H9 (cell line): ENCODE measurements around the gene ACMSD. TPM values are rescaled to one million over a fixed set of nuclear protein-coding genes. Genes with fewer than 3 reads are reported as not detected.

Source experiments
- DNase-seq: peaks from one replicate; pipeline ENCODE4 v3.0.0-alpha.2; 2017
- H2AFZ ChIP-seq: one replicate; pipeline ENCODE4 v1.6.1; 2013; ENCODE audit warnings: mild to moderate bottlenecking, low read length, control low read depth, moderate library complexity
- H2AK5ac ChIP-seq: 2 replicates; pipeline ENCODE4 v1.6.1; 2013; ENCODE audit warnings: low read length, control low read depth, mixed read lengths; ENCODE audit not compliant: insufficient read length
- H2BK120ac ChIP-seq: one replicate; pipeline ENCODE4 v1.6.1; 2013; ENCODE audit warnings: low read depth, mild to moderate bottlenecking, low read length, control low read depth, inconsistent platforms; ENCODE audit not compliant: poor library complexity, severe bottlenecking
- H2BK12ac ChIP-seq: 2 replicates; pipeline ENCODE4 v1.6.1; 2013; ENCODE audit warnings: low read length, control low read depth, mixed read lengths, low read depth; ENCODE audit not compliant: insufficient read length
- H2BK15ac ChIP-seq: 2 replicates; pipeline ENCODE4 v1.6.1; 2013; ENCODE audit warnings: low read depth, low read length, control low read depth
- H2BK20ac ChIP-seq: one replicate; pipeline ENCODE4 v1.6.1; 2013; ENCODE audit warnings: low read depth, mild to moderate bottlenecking, low read length, control low read depth, inconsistent platforms; ENCODE audit not compliant: poor library complexity, severe bottlenecking
- H2BK5ac ChIP-seq: 2 replicates; pipeline ENCODE4 v1.6.1; 2013; ENCODE audit warnings: low read length, control low read depth, mixed read lengths; ENCODE audit not compliant: insufficient read length
- H3K14ac ChIP-seq: 2 replicates; pipeline ENCODE4 v1.6.1; 2013; ENCODE audit warnings: low read length, control low read depth; ENCODE audit not compliant: insufficient read depth
- H3K18ac ChIP-seq: 2 replicates; pipeline ENCODE4 v1.6.1; 2013; ENCODE audit warnings: low read depth, mild to moderate bottlenecking, mixed read lengths, low read length, control low read depth; ENCODE audit not compliant: insufficient read length
- H3K23ac ChIP-seq: 2 replicates; pipeline ENCODE4 v1.6.1; 2013; ENCODE audit warnings: low read length, control low read depth, mixed read lengths, low read depth; ENCODE audit not compliant: insufficient read length
- H3K23me2 ChIP-seq: 2 replicates; pipeline ENCODE4 v1.6.1; 2013; ENCODE audit warnings: low read depth, mild to moderate bottlenecking, mixed read lengths, low read length, control low read depth; ENCODE audit not compliant: insufficient read length, poor library complexity, severe bottlenecking
- H3K27ac ChIP-seq: 2 replicates; pipeline ENCODE4 v1.5.1; 2013; ENCODE audit warnings: low read length, control low read depth, mixed read lengths, low read depth; ENCODE audit not compliant: insufficient read length
- H3K27me3 ChIP-seq: 2 replicates; pipeline ENCODE4 v1.6.1; 2013; ENCODE audit warnings: low read length, control low read depth, inconsistent platforms; ENCODE audit not compliant: insufficient read depth
- H3K4ac ChIP-seq: 2 replicates; pipeline ENCODE4 v1.6.1; 2013; ENCODE audit warnings: low read depth, mild to moderate bottlenecking, control low read depth, inconsistent platforms, low read length, moderate library complexity
- H3K4me1 ChIP-seq: 2 replicates; pipeline ENCODE4 v1.6.1; 2013; ENCODE audit warnings: low read length, control low read depth, inconsistent platforms; ENCODE audit not compliant: insufficient read depth
- H3K4me2 ChIP-seq: 2 replicates; pipeline ENCODE4 v1.6.1; 2013; ENCODE audit warnings: low read length, control low read depth, mixed read lengths; ENCODE audit not compliant: insufficient read length, insufficient read depth
- H3K56ac ChIP-seq: 2 replicates; pipeline ENCODE4 v1.6.1; 2013; ENCODE audit warnings: low read depth, mild to moderate bottlenecking, mixed read lengths, low read length, control low read depth; ENCODE audit not compliant: insufficient read length
- H3K79me1 ChIP-seq: 2 replicates; pipeline ENCODE4 v1.6.1; 2013; ENCODE audit warnings: low read depth, mild to moderate bottlenecking, moderate library complexity, low read length, control low read depth, inconsistent platforms; ENCODE audit not compliant: insufficient read depth, poor library complexity, severe bottlenecking
- H3K79me2 ChIP-seq: 2 replicates; pipeline ENCODE4 v1.6.1; 2013; ENCODE audit warnings: low read length, control low read depth, inconsistent platforms; ENCODE audit not compliant: insufficient read depth
- H3K9ac ChIP-seq: 2 replicates; pipeline ENCODE4 v1.6.1; 2013; ENCODE audit warnings: low read length, control low read depth, mixed read lengths; ENCODE audit not compliant: insufficient read length; ENCODE audit errors: extremely low read depth
- H3K9me3 ChIP-seq: one replicate; pipeline ENCODE4 v1.6.1; 2013; ENCODE audit warnings: low read depth, low read length, inconsistent platforms; ENCODE audit not compliant: control insufficient read depth
- H3T11ph ChIP-seq: one replicate; pipeline ENCODE4 v1.6.1; 2013; ENCODE audit warnings: mild to moderate bottlenecking, low read length, control low read depth, inconsistent platforms
- H4K20me1 ChIP-seq: one replicate; pipeline ENCODE4 v1.6.1; 2013; ENCODE audit not compliant: control insufficient read depth, insufficient read length, insufficient read depth
- H4K5ac ChIP-seq: 2 replicates; pipeline ENCODE4 v1.6.1; 2013; ENCODE audit warnings: low read depth, mild to moderate bottlenecking, mixed read lengths, low read length, control low read depth; ENCODE audit not compliant: insufficient read length
- H4K8ac ChIP-seq: replicated peaks from 2 replicates; pipeline ENCODE4 v1.6.1; 2013; ENCODE audit warnings: low read length, control low read depth, mixed read lengths, low read depth; ENCODE audit not compliant: insufficient read length
- H4K91ac ChIP-seq: 2 replicates; pipeline ENCODE4 v1.6.1; 2013; ENCODE audit warnings: low read depth, mild to moderate bottlenecking, moderate library complexity, mixed read lengths, low read length, control low read depth; ENCODE audit not compliant: insufficient read length
- H3K27ac Mint-ChIP-seq, 3 experiments: 2 replicates in 2 of 3; 3 replicates in 1 of 3; pipeline ENCODE4 v1.8.0; 2020 to 2021; ENCODE audit warnings: mixed read lengths in 3 of 3, mild to moderate bottlenecking in 1 of 3, moderate library complexity in 1 of 3
- H3K27me3 Mint-ChIP-seq: 2 replicates; pipeline ENCODE4 v1.8.0; 2021; ENCODE audit warnings: low read depth, mild to moderate bottlenecking, moderate library complexity, mixed read lengths
- H3K36me3 Mint-ChIP-seq, 3 experiments: 2 replicates in 2 of 3; 3 replicates in 1 of 3; pipeline ENCODE4 v1.8.0; 2020 to 2021; ENCODE audit warnings: low read depth in 3 of 3, mixed read lengths in 3 of 3; ENCODE audit not compliant: insufficient read depth in 1 of 3
- H3K4me1 Mint-ChIP-seq, 2 experiments: 2 replicates each; pipeline ENCODE4 v1.8.0; 2020; ENCODE audit warnings: mixed read lengths in 2 of 2
- H3K4me3 Mint-ChIP-seq, 2 experiments: 2 replicates in 1 of 2; 3 replicates in 1 of 2; pipeline ENCODE4 v1.8.0; 2020 to 2021; ENCODE audit warnings: mild to moderate bottlenecking in 2 of 2, mixed read lengths in 2 of 2, moderate library complexity in 1 of 2
- H3K9me3 Mint-ChIP-seq, 2 experiments: 2 replicates in 1 of 2; 3 replicates in 1 of 2; pipeline ENCODE4 v1.8.0; 2020; ENCODE audit warnings: mild to moderate bottlenecking in 2 of 2, mixed read lengths in 2 of 2, moderate library complexity in 1 of 2
- CTCF ChIP-seq: fragments of 200-600 bp; sonication (generic); conservative IDR thresholded peaks from 3 replicates; pipeline ENCODE4 v1.8.0; 2021; ENCODE audit warnings: antibody characterized with exemption, mild to moderate bottlenecking
- WGBS: extraction: QIAGEN DNeasy Blood & Tissue Kit; methylation state at CpG from one replicate; pipeline ENCODE4 v1.1.7; 2013; ENCODE audit warnings: missing lambda C conversion rate, low lambda C conversion rate, mixed read lengths; ENCODE audit not compliant: insufficient read length; ENCODE audit errors: extremely low coverage; 5-methylcytosine and 5-hydroxymethylcytosine counted together
- total RNA-seq: library from RNA; stranded (reverse); gene quantifications from 2 replicates; pipeline ENCODE4 v1.2.1, GENCODE V29; 2021

ACMSD gene
- total RNA-seq, 1 experiment from 2014 or later: not detected

DNA sequence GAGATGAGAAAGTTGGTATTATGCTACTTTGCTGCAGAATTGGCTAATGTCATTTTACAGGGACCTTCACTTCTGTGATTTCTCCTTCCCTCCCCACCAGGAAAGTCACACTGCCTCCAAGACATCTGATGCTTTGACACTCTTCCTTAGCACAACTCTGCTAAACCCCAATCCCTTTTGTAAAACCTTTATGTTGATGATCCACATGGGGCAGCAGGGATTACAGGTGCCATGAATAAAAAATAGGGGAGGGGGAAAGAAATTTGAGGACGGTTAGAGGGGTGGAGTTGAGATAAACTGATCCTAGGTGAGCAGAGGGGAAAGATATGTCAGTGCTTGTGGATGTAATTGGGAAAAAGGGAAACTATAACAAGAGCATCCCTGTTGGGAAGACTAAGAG, 106.6 kb downstream of the ACMSD start:
- Histone ChIP-seq H4K20me1 (no peaks in the 10 kb centered on the region), H3T11ph (no peak overlapping the region), H3K18ac (no peak overlapping the region), H3K79me1 (peaks cover 5% of the 10 kb centered on the region), H2AK5ac (no peak overlapping the region), H3K27ac (no peak overlapping the region), H2AFZ (no peak overlapping the region), H2BK120ac (no peak overlapping the region), H3K23ac (no peak overlapping the region), H3K4ac (no peak overlapping the region), H4K91ac (no peak overlapping the region), H2BK12ac (no peak overlapping the region), H3K4me2 (no peak overlapping the region), H2BK20ac (no peak overlapping the region), H3K23me2 (no peaks in the 10 kb centered on the region), H3K9me3 (no peaks in the 10 kb centered on the region), H3K14ac (no peak overlapping the region), H2BK15ac (no peak overlapping the region), H2BK5ac (no peak overlapping the region), H3K4me1 (no peaks in the 10 kb centered on the region; the same call in 1 of the 2 replicates), H3K79me2 (no peaks in the 10 kb centered on the region), H4K8ac (no peak overlapping the region), H3K27me3 (no peaks in the 10 kb centered on the region), H3K9ac (no peak overlapping the region), H4K5ac (no peak overlapping the region), H3K56ac (no peak overlapping the region)
- peaks cover 18 to 68% (median 53%) of the 10 kb centered on the region in 3 experiments; a peak in 6 of 7 replicates for H3K36me3 Mint-ChIP-seq
- H3K9me3 Mint-ChIP-seq: no peaks in the 10 kb centered on the region
- peaks cover 10 to 24% of the 10 kb centered on the region in 2 experiments for H3K4me1 Mint-ChIP-seq
- 100% methylated on average over 1 of the region's 1 CpG for WGBS
- no peak overlapping the region for H3K4me3 Mint-ChIP-seq
- H3K27ac Mint-ChIP-seq: peak overlapping the region in 2 of 3 experiments; percentile 16 to 57; a peak in 3 of 7 replicates
- DNase-seq: no peak
- no peaks in the 10 kb centered on the region for H3K27me3 Mint-ChIP-seq
- TF ChIP-seq CTCF: no peak
